ENCODE results near the gene FIGN.

GRCh38 chr2:163719331-163719730 is 16.5 kb downstream of the FIGN start:
- TF ChIP-seq CTCF (IDR thresholded peaks at IDR 0.05; ENCODE audit: low read depth, low read length) (no peak), EZH2phosphoT487 (IDR thresholded peaks at IDR 0.05; ENCODE audit: low read depth) (no peak)
